HT1080 (cell line): ENCODE measurements around the gene TMEM45B. TPM values are rescaled to one million over a fixed set of nuclear protein-coding genes. Genes with fewer than 3 reads are reported as not detected.
"Not testable (repeated sequence)": the region's sequence is repeated elsewhere in the genome, so short reads cannot be mapped to it uniquely, and the experiment has no call there.

ENCODE experiments used
- DNase-seq: peaks from one replicate; pipeline ENCODE4 v3.0.0-alpha.2; 2015; ENCODE audit warnings: low read depth
- total RNA-seq: library from RNA; depleted of rRNA; stranded (reverse); fragments of >200 nt; shearing (Covaris generic); gene quantifications from 2 replicates; pipeline ENCODE4 v1.2.3, GENCODE V29; 2014

TMEM45B gene
- total RNA-seq, 1 experiment from 2014 or later = not detected

DNA sequence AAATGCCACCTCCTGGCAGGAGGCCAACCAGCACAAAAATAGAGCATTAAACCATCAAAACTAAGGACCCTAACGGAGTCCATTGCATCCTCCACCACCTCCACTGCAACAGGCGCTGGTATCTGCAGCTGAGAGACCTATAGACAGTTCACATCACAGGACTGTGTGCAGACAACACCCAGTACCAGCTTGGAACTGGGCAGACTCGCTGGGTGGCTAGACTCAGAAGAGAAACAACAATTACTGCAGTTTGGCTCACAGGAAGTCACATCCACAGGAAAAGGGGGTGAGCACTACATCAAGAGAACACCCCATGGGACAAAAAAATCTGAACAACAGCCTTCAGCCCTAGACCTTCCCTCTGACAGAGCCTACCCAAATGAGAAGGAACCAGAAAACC, 11.6 kb upstream of the TMEM45B start:
- DNase-seq = no peak

DNA sequence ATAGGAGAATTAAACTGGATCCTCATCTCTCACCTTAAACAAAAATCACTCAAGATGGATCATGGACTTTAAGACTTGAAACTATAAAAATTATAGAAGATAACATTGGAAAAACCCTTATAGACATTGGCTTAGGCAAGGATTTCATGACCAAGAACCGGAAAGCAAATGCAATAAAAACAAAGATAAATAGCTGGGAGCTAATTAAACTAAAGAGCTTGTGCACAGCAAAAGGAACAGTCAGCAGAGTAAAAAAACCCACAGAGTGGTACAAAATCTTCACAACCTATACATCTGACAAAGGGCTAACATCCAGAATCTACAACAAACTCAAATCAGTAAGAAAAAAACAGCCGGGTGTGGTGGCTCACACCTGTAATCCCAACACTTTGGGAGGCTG, 7.4 kb upstream of the TMEM45B start:
- DNase-seq = not testable (repeated sequence)

DNA sequence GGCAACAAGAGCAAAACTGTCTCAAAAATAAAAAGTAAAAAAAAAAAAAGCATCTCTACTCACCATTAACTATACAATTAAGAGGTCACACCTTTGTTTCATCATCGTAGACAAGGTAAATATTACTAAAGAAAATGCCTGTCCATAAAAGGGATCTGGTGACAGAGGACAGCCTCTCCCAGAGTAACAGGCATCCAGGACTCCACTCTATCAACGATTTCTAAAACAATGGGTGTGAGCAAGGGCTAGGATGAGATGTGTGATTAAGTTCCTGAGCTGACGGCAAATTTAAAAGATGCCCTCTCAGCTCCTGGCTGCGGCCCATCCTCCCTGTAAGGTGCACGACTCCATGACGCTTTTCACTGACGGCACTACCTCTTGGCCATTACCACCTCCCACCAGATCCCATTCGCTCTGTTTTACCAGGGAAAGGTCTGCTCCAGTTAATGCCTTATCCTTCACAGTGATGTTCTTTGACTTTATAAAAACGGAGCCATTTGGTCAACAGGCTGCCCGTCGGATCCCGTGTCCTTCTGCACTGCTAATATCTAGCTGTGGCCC, 2.3 kb upstream of the TMEM45B start:
- no peak for DNase-seq

DNA sequence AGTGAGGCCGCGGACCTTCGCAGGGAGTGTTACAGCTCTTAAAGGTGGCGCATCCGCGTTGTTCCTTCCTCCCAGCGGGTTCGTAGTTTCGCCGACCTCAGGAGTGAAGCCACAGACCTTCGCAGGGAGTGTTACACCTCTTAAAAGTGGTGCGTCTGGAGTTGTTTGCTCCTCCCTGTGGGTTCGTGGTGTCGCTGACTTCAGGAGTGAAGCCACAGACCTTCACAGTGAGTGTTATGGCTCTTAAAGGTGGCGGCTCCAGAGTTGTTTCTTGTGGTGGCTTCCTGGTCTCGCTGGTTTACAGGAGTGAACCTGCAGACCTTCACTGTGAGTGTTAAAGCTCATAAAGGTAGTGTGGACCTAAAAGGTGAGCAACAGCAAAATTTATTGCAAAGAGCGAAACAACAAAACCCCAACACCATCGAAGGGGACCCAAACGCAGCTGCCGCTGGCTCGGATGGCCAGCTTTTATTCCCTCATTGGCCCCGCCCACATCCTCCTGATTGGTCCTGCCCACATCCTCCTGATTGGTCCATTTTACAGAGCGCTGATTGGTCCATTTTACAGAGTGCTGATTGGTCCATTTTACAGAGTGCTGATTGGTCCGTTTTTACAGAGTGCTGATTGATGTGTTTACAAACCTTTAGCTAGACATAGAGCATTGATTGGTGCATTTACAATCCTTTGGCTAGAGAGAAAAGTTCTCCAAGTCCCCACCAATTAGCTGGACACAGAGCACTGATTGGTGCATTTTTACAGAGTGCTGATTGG, 1.2 kb upstream of the TMEM45B start:
- DNase-seq = no peak

DNA sequence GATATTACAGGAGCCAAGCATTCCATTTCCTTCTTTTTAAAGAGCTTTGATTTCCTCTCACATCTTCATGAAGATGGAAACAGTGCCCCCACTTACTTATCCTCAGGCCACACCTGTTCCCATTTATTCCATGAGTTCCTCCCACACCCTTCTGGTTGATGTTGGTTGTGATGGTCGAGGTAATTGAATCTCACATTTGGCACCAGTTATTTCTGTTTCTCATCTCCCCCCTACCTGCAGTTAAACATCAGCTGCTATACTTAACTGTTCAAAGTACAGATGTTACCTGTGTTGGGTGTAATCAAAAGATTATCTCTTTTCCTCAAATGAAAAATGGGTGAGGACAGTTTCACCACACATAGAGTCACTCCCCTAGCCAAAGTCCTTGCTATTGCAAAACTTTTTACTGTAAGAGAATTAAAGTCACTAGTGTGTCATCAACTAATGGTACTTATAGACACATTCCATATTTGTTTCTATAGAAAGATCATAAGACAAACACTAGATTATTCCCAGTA, 1.9 kb downstream of the TMEM45B start:
- no peak for DNase-seq

DNA sequence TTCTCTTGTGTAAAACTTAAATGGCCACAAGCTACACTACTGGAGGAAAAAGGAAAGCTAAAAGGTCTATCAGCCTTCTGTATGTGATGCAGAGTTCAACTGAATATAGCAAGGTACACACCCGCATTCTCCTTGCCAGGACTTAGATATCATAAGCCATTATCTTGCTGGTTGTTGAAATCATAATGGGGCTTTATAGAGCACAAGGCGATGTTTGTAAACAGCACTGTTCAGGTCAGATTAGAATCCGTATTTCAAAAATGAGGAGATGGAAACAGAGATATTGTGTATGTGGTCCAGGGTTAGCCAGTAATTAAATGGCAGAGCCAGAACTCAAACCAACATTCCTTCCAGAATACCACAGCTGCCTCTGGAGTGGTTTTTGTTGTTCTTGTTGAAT, 2.6 kb downstream of the TMEM45B start:
- DNase-seq = not testable (repeated sequence)

DNA sequence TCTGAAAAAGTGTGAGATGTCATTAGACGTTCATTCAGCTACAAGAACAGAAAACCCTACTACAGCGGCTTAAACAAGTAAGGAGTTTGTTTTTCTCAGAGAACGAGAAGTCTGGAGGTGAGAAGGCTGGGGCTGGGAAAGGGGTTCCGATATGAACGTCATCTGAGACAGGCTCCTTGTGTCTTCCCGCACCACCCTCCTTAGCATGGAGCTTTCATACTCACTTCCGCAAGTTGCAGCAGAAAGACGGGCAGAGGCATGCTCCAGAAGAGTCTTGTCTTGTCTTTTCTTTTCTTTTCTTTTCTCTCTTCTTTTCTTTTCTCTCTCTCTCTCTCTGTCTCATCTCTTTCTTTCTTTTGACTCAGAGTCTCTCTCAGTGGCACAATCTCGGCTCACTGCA, 3.6 kb downstream of the TMEM45B start:
- DNase-seq = no peak

DNA sequence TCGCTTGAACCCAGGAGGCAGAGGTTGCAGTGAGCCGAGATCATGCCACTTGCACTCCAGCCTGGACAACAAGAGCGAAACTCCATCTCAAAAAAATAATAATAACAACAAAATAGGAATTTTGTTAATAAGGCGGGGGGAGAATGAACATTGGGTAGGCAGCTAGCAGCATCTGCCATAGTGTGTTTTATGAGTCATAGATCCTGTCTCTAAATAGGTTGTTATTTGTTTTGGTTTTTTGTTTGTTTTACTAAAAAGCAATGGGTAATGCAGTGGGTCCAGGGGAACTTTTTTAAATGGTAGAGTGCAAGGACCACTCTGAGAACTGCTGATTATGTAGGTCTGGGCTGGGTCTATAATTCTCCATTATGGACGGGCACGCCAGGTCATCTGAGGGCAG, 4.6 kb downstream of the TMEM45B start:
- DNase-seq = not testable (repeated sequence)

DNA sequence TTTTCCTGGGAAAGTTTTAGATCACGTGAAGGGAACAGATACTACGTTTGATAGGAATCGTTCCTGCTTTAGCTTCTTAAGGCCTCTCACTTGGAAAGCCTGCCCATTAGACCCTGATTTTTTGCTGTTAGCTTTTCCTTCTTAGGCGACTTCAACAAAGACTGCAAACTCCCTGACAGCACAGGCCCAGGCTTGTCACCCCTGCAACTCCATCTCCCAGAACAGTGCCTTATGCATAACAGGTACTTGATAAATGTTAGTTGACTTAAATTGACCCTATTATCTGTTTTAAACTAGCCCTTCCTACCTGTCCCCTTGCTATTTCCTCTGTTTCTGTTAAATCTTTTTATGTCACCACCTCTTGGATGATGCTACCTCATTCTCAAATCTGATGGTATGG, 7.6 kb downstream of the TMEM45B start:
- not testable (repeated sequence) for DNase-seq

DNA sequence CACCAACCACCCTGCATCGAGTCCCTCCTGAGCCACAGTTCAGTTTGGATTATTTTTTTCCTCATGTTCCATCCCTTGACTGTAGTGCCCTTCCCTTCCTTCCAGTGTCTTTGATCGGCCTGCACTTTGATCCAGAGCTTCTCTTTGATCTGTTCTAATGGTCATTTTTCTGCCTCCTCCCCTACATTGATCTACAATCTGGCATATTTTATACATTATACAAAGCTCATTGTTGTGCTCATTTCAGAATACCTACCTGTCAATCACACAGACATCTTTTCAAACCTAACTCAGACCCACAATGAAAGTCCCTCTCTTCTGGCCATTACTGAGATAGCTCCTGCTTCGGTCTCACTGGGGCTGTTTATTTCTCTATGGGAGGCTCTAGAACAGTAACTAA, 8.2 kb downstream of the TMEM45B start:
- not testable (repeated sequence) for DNase-seq

DNA sequence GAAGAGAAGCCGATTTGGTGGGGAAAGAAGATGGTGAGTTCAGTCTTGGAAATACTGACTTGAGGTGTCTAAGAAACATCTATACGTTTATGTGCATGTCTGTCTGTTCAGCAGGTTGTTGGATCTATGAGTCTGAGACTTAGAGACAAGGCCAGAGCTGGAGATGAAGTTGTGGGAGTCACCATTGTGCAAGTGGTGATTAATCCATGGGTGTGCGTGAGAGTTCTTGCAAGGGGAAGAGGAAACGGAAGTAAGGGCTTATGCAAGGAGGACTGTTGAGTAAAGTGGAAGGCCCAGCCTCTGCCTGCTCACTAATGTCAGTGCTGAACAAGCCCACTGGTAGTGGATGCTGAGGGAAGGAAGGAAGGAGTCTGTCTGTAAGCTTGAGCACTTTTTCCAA, 9.7 kb downstream of the TMEM45B start:
- peak; percentile 87 for DNase-seq

DNA sequence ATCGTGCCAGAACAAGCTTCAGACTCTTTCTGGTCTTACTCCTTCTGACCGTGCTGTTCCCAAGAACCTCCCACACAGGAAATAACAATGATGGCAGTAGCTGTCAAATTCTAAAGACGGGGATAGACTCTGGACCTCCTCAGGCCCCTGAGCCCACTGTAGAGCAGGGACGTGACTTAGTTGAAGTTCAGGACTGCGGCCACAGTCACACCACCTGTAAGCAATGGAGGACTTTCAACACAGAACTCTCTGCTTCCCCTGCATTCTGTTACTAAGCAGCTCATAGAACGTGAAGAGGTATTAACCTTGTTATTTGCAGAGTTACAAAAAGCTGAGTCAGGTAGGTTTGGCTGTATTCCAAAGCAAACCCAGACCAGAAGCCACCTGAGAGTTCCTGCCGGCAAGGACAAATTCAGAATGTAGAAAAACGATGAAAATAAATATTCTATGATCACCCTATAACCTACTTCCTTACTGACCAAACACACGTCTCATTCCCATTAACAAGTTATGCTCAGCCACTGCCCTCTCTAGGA, 12.7 kb downstream of the TMEM45B start:
- no peak for DNase-seq

DNA sequence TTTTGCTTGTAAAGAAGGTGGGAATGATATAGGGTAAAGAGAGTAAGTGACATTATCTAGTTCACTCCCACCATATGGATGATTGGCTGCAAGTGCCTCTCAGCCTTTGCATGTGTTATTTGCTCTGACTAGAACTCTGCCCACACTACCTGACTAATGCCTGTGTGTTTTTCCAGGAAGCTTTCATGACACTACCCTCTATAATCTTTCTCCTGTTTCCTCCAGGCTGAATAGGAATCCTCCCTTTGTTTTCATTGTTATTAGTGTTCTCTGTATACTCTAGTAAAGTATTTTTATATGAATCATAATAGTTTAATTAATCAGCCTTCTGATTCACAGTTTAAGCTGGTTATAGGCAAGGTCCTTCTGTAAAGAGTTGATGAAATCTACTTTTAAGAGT, 13.8 kb downstream of the TMEM45B start:
- DNase-seq = peak; percentile 27

DNA sequence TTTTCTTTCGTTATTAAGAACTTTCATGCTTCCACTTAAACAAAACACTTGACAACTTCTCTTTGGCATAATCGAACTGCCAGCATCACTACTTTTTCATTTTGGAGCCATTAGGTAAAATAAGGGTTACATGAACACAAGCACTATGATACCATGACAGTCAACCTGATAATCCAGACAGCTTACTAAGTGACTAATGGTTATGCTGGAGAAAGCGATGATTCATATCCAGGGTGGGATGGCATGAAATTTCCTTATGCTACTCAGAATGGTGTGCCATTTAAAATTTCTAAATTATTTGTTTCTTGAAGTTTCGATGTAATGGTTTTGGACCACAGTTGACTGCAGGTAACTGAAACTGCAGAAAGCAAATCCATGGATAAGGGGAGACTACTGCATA, 15.6 kb downstream of the TMEM45B start:
- DNase-seq = peak; percentile 52

DNA sequence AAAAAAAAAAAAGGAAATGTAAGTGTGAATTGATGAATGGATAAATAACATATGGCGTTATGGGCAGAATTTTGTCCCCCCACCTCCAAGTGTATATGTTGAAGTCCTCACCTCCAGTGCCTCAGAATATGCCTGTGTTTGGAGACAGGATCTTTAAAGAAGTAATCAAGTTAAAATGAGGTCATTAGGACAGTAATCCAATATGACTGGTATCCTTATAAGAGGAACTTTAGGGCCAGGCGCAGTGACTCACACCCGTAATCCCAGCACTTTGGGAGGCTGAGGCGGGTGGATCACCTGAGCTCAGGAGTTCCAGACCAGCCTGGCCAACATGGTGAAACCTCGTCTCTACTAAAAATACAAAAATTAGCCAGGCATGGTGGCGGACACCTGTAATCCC, 17.6 kb downstream of the TMEM45B start:
- DNase-seq = not testable (repeated sequence)

DNA sequence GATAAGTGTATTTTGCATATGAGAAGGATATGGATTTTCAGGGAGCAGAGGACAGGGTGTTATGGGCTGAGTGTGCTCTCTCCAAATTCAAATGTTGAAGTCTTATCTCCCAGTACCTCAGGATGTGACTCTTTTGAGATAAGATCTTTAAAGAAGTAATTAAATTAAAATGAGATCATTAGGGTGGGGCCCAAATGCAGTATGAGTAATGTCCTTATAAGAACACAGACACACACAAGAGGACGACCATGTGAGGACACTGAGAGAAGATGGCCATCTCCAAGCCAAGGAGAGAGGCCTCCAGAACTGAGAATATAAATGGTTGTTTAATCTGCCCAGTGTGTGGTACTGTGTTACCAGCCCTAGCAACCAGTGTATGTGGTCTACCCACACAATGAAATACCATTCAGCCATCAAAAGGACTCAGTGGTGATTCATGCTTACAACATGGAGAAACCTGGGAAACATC, 20.8 kb downstream of the TMEM45B start:
- peak; percentile 63 for DNase-seq

DNA sequence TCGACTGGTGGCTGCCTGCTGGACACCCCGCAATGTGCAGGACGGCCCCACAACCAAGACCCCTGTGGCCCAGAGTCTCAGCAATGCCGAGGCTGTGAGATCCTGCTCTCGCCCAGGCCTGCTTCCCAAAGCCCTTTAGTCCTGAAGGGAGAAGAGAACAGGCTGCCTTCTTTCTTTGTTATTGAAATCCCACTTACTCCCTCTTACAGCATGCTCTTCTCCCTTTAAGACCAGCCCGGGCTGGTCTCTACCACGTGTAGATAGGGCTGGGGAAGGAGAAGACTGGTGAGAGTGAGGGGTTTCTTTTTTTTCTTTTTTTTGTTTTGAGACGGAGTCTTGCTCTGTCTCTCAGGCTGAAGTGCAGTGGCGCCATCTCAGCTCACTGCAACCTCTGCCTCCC, 21.3 kb downstream of the TMEM45B start:
- no peak for DNase-seq

DNA sequence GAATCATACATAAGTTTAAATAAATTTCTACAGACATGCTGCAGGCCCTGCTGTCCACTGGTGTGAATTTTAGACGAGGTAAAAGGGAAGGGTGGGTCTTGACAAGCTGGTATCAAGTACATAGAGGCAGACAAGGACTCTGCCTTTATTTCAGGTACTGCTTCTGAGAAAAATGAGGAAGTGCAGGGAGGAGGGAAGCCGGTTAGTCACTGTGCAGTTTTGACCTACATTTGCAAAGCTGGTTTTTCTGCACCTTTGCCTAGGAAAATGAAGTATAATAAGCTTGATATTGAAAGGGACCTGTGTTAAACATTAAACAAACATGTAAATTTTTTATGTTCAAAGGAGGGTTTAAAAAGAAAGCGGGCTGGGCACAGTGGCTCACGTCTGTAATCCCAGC, 24.6 kb downstream of the TMEM45B start:
- no peak for DNase-seq

DNA sequence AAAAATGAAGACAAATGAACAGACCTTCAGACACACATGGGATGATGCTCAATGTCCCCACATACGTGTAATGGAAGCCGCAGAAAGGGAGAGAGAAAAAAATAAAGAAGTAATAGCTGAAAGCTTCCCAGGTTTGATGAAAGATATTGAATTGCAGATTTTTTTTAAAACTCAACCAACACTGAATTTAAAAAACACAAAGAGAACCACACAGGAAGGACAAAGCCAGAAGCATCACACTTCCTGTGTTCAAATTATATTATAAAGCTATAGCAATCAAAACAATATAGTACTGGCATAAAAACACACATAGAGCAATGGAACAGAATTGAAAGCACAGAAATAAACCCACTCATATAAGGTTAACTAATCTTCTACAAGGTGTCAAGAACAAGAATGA, 26.5 kb downstream of the TMEM45B start:
- DNase-seq = no peak

DNA sequence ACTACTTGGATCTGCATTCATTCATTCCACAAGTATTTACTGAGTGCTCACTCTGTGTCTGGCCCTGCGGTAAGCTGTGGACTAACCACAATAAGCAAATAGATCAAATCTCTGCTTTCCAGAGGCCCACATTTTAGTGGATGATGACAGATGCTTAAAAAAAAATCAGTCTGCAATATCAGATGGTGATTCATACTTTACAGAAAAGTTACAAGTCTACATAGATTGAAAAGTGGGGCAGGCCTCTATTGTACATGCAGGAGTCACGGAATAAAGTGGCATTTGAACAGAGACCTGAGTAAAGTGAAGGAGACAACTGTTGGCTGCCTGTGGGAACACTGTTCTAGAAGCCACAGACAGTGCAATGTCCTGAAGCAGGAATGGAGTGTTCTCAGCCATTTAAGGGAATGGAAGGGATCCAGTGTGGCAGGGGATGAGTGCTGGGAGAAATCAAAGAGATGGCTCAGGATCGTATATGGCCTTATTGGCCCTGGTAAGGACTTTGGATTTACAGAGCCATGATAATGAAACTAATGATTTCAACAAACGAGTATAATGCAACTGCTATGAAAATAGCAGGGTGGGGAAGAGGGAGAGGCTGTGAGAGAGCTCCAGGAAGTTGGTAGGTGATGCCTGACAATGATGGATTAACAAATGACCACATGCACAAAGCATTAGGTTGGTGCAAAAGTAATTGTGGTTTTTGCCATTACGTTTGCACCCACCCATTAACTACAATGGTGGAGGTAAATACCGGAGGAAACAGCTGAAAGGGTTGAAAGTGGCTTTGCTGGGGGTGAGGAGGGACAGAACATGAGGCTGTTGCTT, 31.1 kb downstream of the TMEM45B start:
- peak; percentile 95 for DNase-seq

DNA sequence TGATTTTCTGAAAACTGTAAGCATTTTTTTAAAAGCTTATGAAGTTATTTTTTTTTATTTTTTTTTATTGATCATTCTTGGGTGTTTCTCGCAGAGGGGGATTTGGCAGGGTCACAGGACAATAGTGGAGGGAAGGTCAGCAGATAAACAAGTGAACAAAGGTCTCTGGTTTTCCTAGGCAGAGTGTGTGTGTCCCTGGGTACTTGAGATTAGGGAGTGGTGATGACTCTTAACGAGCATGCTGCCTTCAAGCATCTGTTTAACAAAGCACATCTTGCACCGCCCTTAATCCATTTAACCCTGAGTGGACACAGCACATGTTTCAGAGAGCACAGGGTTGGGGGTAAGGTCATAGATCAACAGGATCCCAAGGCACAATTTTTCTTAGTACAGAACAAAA, 31.7 kb downstream of the TMEM45B start:
- not testable (repeated sequence) for DNase-seq
